ENCODE measurements around the gene E4F1.

E4F1 gene

DNA sequence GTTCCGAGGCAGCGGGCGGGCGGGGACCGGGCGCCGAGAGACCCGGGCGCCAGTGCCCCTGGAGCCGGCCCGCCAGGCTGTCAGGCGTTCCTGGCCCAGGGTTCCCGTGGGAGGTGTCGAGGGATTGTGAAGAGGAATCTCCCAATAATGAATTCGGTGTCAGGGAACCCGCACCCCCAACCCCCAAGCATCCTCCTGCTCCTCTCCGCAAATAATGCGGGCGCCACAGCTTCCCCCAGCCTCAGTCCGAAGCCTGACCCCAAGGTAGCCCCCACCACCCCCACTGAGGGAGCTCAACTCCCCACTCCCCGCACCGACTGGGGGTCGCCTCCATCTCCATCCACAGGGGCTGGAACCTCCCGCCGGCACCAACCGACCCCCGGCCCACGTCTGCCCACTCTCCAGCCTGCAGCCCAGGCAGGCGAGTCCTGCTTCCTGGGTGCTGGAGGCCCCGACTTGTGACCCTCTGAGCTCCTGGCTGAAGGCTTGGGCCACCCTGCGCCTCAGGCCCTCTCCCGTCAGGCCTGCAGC, 26.3 kb upstream of the E4F1 start:
- TF ChIP-seq, protein P1, sequence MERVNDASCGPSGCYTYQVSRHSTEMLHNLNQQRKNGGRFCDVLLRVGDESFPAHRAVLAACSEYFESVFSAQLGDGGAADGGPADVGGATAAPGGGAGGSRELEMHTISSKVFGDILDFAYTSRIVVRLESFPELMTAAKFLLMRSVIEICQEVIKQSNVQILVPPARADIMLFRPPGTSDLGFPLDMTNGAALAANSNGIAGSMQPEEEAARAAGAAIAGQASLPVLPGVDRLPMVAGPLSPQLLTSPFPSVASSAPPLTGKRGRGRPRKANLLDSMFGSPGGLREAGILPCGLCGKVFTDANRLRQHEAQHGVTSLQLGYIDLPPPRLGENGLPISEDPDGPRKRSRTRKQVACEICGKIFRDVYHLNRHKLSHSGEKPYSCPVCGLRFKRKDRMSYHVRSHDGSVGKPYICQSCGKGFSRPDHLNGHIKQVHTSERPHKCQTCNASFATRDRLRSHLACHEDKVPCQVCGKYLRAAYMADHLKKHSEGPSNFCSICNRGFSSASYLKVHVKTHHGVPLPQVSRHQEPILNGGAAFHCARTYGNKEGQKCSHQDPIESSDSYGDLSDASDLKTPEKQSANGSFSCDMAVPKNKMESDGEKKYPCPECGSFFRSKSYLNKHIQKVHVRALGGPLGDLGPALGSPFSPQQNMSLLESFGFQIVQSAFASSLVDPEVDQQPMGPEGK (CRISPR knock-in tag; IDR thresholded peaks at IDR 0.05; ENCODE audit: borderline replicate concordance): no peak
- TF ChIP-seq CSDC2 (CRISPR knock-in tag; IDR thresholded peaks at IDR 0.05) (no peak), RARB (CRISPR knock-in tag; IDR thresholded peaks at IDR 0.05) (no peak), PPARA (CRISPR knock-in tag; IDR thresholded peaks at IDR 0.05; ENCODE audit: borderline replicate concordance) (no peak), BACH2 (CRISPR knock-in tag; IDR thresholded peaks at IDR 0.05; ENCODE audit: borderline replicate concordance) (no peak), ZNF565 (CRISPR knock-in tag; conservative IDR thresholded peaks at IDR 0.05; ENCODE audit: low read depth) (no peak), ZFP3 (CRISPR knock-in tag; IDR thresholded peaks at IDR 0.05) (no peak), ZNF8 (CRISPR knock-in tag; IDR thresholded peaks at IDR 0.05) (no peak), ISL1 (CRISPR knock-in tag; IDR thresholded peaks at IDR 0.05) (no peak), GLIS3 (CRISPR knock-in tag; IDR thresholded peaks at IDR 0.05) (no peak), OSR1 (CRISPR knock-in tag; IDR thresholded peaks at IDR 0.05) (no peak), SNAI2 (CRISPR knock-in tag; IDR thresholded peaks at IDR 0.05) (no peak), ZFP30 (CRISPR knock-in tag; IDR thresholded peaks at IDR 0.05) (no peak), ZNF70 (CRISPR knock-in tag; IDR thresholded peaks at IDR 0.05) (no peak), TOX (CRISPR knock-in tag; IDR thresholded peaks at IDR 0.05; ENCODE audit: borderline replicate concordance) (no peak), ESRRG (CRISPR knock-in tag; IDR thresholded peaks at IDR 0.05) (no peak)
- ATAC-seq: no peak

DNA sequence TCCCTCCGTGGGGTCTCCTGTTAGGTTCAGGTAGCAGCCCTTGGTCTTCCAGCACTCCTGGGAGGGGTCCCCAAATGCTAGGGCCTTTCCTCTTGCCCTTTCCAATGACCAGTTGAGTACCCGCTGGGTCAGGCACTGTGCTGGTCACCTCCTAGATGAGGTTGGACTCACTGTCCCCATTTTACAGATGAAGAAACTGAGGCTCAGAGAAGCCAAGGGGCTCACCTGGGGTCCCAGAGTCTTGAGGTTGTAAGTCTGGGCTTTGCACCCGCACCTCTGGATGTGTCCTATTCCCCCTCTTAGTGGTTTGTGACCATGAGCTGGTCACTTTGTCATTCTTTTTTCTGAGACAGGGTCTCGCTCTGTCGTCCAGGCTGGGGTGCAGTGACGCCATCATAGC, 25.6 kb upstream of the E4F1 start:
- TF ChIP-seq PPARA (CRISPR knock-in tag; IDR thresholded peaks at IDR 0.05; ENCODE audit: borderline replicate concordance) (no peak), ZNF565 (CRISPR knock-in tag; conservative IDR thresholded peaks at IDR 0.05; ENCODE audit: low read depth) (no peak), RARB (CRISPR knock-in tag; IDR thresholded peaks at IDR 0.05) (no peak), OSR1 (CRISPR knock-in tag; IDR thresholded peaks at IDR 0.05) (no peak), CSDC2 (CRISPR knock-in tag; IDR thresholded peaks at IDR 0.05) (no peak), ESRRG (CRISPR knock-in tag; IDR thresholded peaks at IDR 0.05) (no peak)
- TF ChIP-seq, protein P2, sequence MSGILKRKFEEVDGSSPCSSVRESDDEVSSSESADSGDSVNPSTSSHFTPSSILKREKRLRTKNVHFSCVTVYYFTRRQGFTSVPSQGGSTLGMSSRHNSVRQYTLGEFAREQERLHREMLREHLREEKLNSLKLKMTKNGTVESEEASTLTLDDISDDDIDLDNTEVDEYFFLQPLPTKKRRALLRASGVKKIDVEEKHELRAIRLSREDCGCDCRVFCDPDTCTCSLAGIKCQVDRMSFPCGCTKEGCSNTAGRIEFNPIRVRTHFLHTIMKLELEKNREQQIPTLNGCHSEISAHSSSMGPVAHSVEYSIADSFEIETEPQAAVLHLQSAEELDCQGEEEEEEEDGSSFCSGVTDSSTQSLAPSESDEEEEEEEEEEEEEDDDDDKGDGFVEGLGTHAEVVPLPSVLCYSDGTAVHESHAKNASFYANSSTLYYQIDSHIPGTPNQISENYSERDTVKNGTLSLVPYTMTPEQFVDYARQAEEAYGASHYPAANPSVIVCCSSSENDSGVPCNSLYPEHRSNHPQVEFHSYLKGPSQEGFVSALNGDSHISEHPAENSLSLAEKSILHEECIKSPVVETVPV (CRISPR knock-in tag; IDR thresholded peaks at IDR 0.05): no peak
- no peak for ATAC-seq

DNA sequence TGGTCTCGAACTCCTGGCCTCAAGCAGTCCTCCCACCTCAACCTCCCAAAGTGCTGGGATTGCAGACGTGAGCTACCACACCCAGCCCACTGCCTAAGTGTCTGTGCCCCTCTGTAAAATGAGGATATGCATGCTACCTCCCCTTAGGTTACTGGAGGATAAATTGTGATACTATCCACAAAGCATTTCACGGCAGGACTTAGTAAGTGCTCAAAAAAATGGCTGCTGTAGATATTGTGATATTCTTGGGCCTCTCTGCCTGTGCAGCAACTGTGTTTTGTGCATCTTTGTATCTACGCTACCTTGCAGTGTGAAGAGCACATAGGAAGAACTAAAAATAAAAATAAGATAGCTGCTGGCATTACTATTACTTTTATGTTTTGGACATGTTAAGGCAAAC, 25.1 kb upstream of the E4F1 start:
- no peak for ATAC-seq
- TF ChIP-seq, protein P3, sequence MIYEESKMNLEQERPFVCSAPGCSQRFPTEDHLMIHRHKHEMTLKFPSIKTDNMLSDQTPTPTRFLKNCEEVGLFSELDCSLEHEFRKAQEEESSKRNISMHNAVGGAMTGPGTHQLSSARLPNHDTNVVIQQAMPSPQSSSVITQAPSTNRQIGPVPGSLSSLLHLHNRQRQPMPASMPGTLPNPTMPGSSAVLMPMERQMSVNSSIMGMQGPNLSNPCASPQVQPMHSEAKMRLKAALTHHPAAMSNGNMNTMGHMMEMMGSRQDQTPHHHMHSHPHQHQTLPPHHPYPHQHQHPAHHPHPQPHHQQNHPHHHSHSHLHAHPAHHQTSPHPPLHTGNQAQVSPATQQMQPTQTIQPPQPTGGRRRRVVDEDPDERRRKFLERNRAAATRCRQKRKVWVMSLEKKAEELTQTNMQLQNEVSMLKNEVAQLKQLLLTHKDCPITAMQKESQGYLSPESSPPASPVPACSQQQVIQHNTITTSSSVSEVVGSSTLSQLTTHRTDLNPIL (CRISPR knock-in tag; IDR thresholded peaks at IDR 0.05; ENCODE audit: low read depth): no peak
- TF ChIP-seq ESRRG (CRISPR knock-in tag; IDR thresholded peaks at IDR 0.05) (no peak), CSDC2 (CRISPR knock-in tag; IDR thresholded peaks at IDR 0.05) (no peak), RARB (CRISPR knock-in tag; IDR thresholded peaks at IDR 0.05) (no peak), TOX (CRISPR knock-in tag; IDR thresholded peaks at IDR 0.05; ENCODE audit: borderline replicate concordance) (no peak), PPARA (CRISPR knock-in tag; IDR thresholded peaks at IDR 0.05; ENCODE audit: borderline replicate concordance) (no peak), ZNF8 (CRISPR knock-in tag; IDR thresholded peaks at IDR 0.05) (no peak), ZC3H10 (CRISPR knock-in tag; IDR thresholded peaks at IDR 0.05) (no peak), ZFP30 (CRISPR knock-in tag; IDR thresholded peaks at IDR 0.05) (no peak), TCF4 (CRISPR knock-in tag; IDR thresholded peaks at IDR 0.05; ENCODE audit: borderline replicate concordance) (no peak), ARNTL (CRISPR knock-in tag; IDR thresholded peaks at IDR 0.05; ENCODE audit: borderline replicate concordance, low read depth) (no peak), SNAI2 (CRISPR knock-in tag; IDR thresholded peaks at IDR 0.05) (no peak), ZFP3 (CRISPR knock-in tag; IDR thresholded peaks at IDR 0.05) (no peak), ISL1 (CRISPR knock-in tag; IDR thresholded peaks at IDR 0.05) (no peak), ZNF70 (CRISPR knock-in tag; IDR thresholded peaks at IDR 0.05) (no peak), ZNF565 (CRISPR knock-in tag; conservative IDR thresholded peaks at IDR 0.05; ENCODE audit: low read depth) (no peak)
- TF ChIP-seq, protein P2 (CRISPR knock-in tag; IDR thresholded peaks at IDR 0.05): no peak
- TF ChIP-seq, protein P1 (CRISPR knock-in tag; IDR thresholded peaks at IDR 0.05; ENCODE audit: borderline replicate concordance): no peak
- TF ChIP-seq, protein P4, sequence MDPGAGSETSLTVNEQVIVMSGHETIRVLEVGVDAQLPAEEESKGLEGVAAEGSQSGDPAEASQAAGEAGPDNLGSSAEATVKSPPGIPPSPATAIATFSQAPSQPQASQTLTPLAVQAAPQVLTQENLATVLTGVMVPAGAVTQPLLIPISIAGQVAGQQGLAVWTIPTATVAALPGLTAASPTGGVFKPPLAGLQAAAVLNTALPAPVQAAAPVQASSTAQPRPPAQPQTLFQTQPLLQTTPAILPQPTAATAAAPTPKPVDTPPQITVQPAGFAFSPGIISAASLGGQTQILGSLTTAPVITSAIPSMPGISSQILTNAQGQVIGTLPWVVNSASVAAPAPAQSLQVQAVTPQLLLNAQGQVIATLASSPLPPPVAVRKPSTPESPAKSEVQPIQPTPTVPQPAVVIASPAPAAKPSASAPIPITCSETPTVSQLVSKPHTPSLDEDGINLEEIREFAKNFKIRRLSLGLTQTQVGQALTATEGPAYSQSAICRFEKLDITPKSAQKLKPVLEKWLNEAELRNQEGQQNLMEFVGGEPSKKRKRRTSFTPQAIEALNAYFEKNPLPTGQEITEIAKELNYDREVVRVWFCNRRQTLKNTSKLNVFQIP (CRISPR knock-in tag; IDR thresholded peaks at IDR 0.05; ENCODE audit: borderline replicate concordance, low read depth): no peak
- TF ChIP-seq, protein P5, sequence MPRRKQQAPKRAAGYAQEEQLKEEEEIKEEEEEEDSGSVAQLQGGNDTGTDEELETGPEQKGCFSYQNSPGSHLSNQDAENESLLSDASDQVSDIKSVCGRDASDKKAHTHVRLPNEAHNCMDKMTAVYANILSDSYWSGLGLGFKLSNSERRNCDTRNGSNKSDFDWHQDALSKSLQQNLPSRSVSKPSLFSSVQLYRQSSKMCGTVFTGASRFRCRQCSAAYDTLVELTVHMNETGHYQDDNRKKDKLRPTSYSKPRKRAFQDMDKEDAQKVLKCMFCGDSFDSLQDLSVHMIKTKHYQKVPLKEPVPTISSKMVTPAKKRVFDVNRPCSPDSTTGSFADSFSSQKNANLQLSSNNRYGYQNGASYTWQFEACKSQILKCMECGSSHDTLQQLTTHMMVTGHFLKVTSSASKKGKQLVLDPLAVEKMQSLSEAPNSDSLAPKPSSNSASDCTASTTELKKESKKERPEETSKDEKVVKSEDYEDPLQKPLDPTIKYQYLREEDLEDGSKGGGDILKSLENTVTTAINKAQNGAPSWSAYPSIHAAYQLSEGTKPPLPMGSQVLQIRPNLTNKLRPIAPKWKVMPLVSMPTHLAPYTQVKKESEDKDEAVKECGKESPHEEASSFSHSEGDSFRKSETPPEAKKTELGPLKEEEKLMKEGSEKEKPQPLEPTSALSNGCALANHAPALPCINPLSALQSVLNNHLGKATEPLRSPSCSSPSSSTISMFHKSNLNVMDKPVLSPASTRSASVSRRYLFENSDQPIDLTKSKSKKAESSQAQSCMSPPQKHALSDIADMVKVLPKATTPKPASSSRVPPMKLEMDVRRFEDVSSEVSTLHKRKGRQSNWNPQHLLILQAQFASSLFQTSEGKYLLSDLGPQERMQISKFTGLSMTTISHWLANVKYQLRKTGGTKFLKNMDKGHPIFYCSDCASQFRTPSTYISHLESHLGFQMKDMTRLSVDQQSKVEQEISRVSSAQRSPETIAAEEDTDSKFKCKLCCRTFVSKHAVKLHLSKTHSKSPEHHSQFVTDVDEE (CRISPR knock-in tag; IDR thresholded peaks at IDR 0.05): no peak
